HG02885 (cell line): ENCODE results near the gene USP35.
A peak's percentile ranks its signal among the peaks of the same experiment; 100 is the strongest.
"Not testable (repeated sequence)": the region's sequence is repeated elsewhere in the genome, so short reads cannot be mapped to it uniquely, and the experiment has no call there.

Experiments used
- ATAC-seq: cut with Tn5 transposase; IDR thresholded peaks from one replicate; pipeline ENCODE4 v1.9.1; 2021; ENCODE audit warnings: mild to moderate bottlenecking; ENCODE audit not compliant: unreplicated experiment, poor library complexity

USP35 gene

DNA sequence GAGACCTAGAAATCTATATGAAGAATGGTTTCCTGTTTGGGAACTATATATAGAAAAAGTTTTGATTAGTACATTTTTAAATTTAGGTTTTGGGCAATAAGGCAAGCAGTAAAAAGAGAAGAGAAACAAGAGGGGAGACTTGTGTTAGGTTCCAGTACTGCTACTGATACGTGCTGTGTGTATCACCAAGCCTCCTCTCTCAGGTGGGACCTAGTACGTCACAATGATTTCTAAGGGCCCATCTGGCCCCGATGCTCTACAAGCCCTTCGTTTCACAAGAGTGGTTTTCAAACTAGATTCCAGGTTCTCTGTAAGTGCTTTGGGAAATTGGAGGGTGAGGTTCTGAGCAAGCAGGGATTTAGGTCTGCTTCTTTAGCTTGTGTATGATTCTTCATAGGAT, 39.2 kb downstream of the USP35 start:
- peak; percentile 32 for ATAC-seq

DNA sequence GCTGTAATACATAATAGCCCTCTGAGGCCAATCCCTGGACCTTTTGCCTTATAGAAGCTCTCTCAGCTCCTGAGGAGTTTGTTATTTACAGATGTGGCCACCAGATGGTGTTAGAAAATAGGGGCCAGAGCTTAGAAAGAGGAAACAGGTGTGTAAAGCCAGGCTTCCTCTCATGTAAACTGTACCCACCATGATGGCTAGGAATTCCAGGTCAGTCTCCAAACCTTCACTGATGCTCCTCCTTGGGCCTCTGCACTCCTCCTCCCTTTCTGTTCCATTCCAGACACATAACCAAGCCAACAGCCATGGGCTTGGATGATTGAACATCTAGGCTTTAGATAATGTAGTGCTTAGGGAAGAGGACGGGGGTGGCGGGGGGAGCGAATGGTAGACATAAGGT, 39.7 kb downstream of the USP35 start:
- ATAC-seq = peak; percentile 70

DNA sequence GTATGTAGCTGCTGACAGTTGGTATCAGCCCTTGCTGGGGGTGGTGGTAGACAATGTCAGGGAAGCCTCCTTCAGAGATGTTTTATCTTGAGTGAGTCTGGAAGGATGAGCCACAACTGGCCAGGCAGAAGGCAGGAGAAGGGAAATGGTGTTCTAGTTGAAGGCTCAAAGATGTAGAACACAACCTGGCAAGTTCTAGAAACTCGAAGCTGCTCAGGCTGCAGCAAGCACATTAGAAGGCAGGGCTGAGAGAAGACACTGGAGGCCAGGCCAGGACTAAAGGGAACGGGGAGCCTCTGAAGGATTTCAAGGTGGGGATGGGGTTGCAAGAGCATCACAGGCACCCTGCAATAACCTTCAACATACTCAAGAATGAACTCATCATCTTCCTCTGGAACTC, 40.4 kb downstream of the USP35 start:
- no peak for ATAC-seq

DNA sequence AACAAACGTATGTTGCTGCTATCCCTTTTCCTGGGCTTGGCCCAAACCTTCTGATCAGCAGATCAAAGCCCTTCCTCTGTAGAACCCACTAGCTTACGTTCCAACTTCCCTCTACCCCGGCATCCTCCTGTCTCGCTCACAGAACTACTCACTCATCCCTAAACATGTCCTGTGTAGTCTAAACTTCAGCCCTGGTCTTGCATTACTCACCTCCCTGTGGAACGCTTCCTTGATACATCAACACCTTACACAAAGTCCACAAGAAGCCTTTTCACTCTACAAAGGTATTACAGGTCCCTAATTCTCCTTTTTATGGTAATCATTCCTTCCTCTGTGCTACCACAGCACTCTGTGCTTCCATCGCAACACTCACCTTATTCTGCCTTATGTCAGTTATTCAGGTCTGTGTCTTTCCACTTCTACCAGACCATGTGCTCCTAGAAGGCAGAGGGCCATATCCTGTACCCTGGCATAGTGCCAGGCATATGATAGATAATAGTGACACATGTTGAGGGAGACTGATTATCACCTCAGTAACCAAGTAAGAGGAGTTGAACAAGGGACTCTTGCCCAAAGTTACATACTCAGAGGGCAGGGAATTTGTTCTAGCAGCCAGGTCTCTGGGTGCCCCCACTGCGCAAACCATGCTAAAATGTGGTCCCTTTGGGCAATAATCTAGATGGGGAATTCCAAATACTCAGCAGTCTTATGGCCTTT, 41.6 kb downstream of the USP35 start:
- ATAC-seq = no peak

DNA sequence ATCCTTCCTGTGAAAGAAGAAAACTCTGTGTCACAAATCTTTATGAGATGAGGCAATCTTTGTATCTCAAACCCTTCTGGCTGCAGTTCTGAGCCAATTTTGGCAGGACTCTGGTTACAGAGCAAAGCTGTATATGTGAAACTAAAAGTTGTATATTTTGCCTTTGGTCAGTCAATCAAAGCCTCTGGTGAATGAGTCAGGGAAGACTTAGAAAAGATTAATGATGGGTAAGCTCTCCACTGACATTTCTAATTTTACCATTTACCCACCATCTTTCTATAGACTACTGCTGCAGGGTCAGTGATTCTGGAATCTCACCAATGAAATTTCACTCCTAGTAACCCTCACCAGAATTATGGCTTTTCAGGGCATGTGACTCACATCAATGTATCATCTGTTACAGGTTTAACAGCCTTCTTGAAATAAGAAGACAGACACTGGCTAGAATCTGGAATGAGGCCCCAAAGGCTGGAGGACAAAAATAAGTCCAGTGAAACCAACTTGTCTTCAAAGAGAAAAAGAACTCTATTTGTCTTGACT, 43.3 kb downstream of the USP35 start:
- no peak for ATAC-seq

DNA sequence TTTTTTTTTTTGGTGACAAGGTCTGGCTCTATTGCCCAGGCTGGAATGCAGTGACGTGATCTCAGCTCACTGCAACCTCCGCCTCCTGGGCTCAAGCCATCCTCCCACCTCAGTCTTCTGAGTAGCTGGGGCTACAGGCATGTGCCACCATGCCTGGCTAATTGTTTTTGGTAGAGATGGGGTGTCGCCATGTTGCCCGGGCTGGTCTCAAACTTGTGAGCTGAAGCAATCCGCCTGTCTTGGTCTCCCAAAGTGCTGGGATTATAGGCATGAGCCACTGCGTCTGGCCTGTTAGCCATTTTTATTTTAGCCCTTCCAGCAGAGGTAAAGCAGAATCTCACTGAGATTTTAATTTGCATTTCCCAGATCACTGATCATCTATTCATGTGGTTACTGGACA, 44.3 kb downstream of the USP35 start:
- ATAC-seq = not testable (repeated sequence)

GRCh38 chr11:78234006-78234405, 45.3 kb downstream of the USP35 start:
- no peak for ATAC-seq

- no peak for ATAC-seq
These were observed 48.8 kb downstream of the USP35 start for GRCh38 chr11:78237293-78238046.

- no peak for ATAC-seq
These were observed 51.1 kb downstream of the USP35 start for GRCh38 chr11:78239781-78240180.

GRCh38 chr11:78241475-78241874, 52.8 kb downstream of the USP35 start:
- ATAC-seq = no peak

- no peak for ATAC-seq
These were observed 55.4 kb downstream of the USP35 start for GRCh38 chr11:78244080-78244479.

DNA sequence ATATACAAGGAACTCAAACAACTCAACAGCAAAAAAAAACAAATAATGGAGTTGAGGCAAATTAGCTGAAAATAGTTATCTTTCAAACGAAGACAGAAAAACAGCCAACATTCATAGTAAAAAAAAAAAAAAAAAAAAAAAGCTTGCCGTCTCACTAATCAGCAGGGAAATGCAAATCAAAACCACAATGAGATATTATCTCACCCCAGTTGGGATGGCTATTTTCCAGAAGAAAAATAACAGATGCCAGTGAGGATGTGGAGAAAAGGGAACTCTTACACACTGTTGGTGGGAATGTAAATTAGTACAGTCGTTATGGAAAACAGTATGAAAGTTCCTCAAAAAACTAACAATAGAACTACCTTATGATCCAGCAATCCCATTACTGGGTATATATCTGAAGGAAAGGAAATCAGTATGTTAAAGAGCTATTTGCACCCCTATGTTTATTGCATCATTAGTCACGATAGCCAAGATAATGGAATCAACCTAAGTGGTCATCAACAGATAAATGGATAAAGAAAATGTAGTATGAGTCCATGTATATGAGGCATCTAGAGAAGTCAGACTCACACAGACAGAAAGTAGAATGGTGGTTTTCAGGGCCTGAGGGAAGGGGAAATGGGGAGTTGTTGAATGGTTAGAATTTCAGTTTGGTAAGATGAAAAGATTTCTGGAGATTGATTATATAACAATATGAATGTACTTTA, 56.0 kb downstream of the USP35 start:
- no peak for ATAC-seq

DNA sequence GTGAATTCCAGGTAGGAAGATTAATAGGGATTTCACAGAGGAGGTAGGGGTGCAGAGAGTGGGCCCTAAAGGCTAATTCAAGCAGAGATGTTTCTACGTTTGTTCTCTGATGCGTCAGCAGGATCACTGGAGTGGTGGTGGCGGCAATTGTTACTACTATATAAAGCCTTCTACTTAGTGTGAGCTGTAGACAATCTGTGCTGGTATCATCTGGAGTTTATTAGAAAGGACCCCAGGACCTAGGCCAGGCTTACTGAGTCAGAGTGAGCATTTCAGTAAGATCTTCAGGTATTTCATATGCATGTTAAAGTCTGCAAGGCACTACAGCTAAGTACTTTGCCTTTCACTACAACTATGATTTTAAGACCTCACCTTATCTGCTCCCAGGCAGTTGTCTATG, 59.5 kb downstream of the USP35 start:
- ATAC-seq = no peak

GRCh38 chr11:78248903-78249302, 60.2 kb downstream of the USP35 start:
- ATAC-seq = no peak

- ATAC-seq = no peak
These were observed 61.4 kb downstream of the USP35 start for GRCh38 chr11:78250099-78250498.

- ATAC-seq = no peak
These were observed 62.5 kb downstream of the USP35 start for GRCh38 chr11:78251083-78251775.

DNA sequence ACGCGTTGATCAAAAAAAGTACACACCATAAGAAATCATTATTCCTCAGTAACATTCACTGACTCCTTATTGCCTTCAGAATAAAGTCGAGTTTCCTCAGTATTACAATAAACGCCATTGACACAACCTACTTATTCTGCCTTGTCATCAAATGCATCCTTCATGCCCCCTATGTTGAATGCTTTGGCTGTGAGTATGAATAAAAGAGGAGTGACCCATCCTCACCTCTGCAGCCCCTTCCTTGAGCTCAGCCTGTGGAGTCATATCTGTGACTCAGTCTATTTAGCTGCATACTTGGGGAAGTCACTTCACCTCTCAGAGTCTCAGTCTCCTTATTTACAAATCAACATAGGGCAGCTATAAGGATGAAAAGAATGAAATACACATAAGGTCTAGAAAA, 65.1 kb downstream of the USP35 start:
- no peak for ATAC-seq

- ATAC-seq = no peak
These were observed 65.5 kb downstream of the USP35 start for GRCh38 chr11:78254268-78254667.

DNA sequence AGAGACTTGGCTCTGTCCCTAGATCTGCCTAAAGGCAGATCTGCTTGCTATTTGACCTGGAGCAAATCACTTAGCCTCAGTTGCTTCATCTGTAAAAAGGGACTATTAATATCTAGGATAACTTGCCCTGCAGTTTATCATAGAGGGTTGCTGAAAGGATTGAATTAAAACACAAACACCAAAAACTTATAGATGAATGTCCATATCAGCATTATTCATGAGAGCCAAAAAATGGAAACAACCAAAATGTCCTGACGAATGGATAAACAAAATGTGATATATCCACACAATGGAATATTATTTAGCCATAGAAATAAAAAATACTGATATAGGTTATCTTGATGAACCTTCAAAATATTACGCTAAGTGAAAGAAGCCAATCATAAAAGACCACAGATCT, 67.2 kb downstream of the USP35 start:
- ATAC-seq = no peak

DNA sequence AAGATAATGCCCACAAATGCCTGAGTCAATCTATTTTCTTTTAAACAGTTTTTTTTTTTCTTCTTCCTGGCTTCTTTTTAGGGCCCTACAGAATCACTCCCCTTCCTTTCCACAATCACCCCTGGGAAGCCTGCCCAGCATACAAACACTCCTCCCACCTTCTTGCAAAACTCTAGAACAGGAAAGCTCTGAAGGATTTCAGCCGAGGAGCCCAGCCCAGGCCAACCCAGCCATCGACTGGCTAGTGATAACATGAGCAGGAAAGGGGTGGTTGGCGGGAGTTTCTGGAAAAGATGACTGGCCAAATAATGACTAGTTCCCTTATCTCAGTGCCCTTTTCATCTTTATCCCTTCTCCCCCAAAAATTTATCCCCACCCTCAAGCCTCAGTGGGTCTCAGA, 68.2 kb downstream of the USP35 start:
- no peak for ATAC-seq
